Adipocyte (in vitro differentiated cells): ENCODE measurements around the gene MAP2K5.

Source experiments
- DNase-seq: peaks from one replicate; pipeline ENCODE4 v3.0.0-alpha.2; 2015; ENCODE audit warnings: low read depth
- H3K27me3 ChIP-seq: replicated peaks from 2 replicates; pipeline ENCODE4 v1.7.0; 2013; ENCODE audit warnings: mild to moderate bottlenecking, low read length, moderate library complexity; ENCODE audit not compliant: control insufficient read depth, insufficient read depth
- H3K36me3 ChIP-seq: 2 replicates; pipeline ENCODE4 v1.7.0; 2013; ENCODE audit warnings: low read length, mild to moderate bottlenecking, moderate library complexity; ENCODE audit not compliant: control insufficient read depth, insufficient read depth, severe bottlenecking
- H3K4me1 ChIP-seq: 2 replicates; pipeline ENCODE4 v1.7.0; 2013; ENCODE audit warnings: mild to moderate bottlenecking, low read length, moderate library complexity; ENCODE audit not compliant: control insufficient read depth, insufficient read depth
- H3K4me3 ChIP-seq: 2 replicates; pipeline ENCODE4 v1.7.0; 2013; ENCODE audit warnings: mild to moderate bottlenecking, low read length, moderate library complexity
- H3K9ac ChIP-seq: 2 replicates; pipeline ENCODE4 v1.7.0; 2013; ENCODE audit warnings: mild to moderate bottlenecking, low read length, moderate library complexity
- H3K9me3 ChIP-seq: 2 replicates; pipeline ENCODE4 v1.7.0; 2013; ENCODE audit warnings: mild to moderate bottlenecking, low read length, moderate library complexity; ENCODE audit not compliant: control insufficient read depth

Gene MAP2K5

DNA sequence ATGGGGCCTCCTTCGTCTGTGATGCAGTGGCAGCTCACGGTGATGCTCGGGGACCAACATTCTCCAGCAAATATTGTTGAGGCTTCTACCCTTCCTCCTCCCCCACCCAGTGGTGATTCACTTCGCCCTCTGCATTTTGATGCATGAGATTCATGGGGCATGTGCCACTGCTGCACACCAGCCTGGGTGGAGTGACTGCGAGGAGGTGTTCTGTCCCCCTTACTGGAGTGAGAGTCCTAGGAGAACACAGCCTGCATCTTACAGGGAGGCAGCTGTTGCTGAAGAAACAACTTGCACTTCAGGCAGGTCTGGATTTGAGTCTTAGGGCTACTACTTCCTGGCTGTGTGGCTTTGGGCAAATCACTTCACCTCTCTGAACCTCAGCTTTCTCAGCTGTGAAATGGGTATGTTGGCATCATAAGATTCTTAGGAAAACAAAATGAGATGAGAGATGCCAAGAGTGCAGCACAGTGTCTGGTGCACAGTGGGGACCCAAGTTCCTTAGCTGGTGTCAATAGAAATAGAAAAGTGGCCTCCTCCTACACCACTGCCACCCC lies 272.6 kb downstream of the MAP2K5 start:
- Histone ChIP-seq H3K4me3 (no peak overlapping the region), H3K9ac (no peak overlapping the region), H3K9me3 (peaks cover 19% of the 10 kb centered on the region), H3K4me1 (no peaks in the 10 kb centered on the region), H3K27me3 (peaks cover 20% of the 10 kb centered on the region), H3K36me3 (no peaks in the 10 kb centered on the region)
- no peak for DNase-seq

GRCh38 chr15:67816668-67817067 lies 274.2 kb downstream of the MAP2K5 start:
- Histone ChIP-seq H3K4me3 (no peak overlapping the region), H3K27me3 (peaks cover 35% of the 10 kb centered on the region)
- DNase-seq: no peak

DNA sequence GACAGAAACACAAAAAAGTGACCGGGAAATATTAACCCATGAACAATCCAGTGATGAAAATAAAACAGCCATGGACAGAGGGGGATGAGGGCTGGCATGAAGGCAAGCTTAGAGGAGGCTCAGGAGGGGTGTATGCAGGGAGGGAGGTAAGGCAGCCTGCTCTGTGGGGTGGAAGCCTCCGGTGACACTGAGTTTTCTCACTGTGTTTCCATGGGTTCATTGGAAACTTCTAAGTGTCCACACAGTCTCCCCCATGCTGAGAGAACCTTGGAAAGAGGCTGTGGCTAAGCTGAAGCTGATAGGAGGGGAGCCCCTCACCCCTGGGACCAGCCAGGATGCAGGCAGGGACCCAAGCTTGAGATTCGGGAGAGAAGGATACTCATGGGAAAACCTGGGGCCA lies 276.0 kb downstream of the MAP2K5 start:
- H3K27me3 ChIP-seq: peaks cover 49% of the 10 kb centered on the region

More at GRCh38 chr15:67816668-67817067, 274.2 kb downstream of the MAP2K5 start:
- Histone ChIP-seq H3K9ac (no peak overlapping the region), H3K9me3 (peaks cover 19% of the 10 kb centered on the region), H3K4me1 (peaks cover 6% of the 10 kb centered on the region), H3K36me3 (no peaks in the 10 kb centered on the region)

GRCh38 chr15:67819636-67820035 lies 277.1 kb downstream of the MAP2K5 start:
- Histone ChIP-seq H3K9ac (no peak overlapping the region), H3K4me1 (peaks cover 6% of the 10 kb centered on the region), H3K4me3 (no peak overlapping the region), H3K36me3 (no peaks in the 10 kb centered on the region), H3K27me3 (peaks cover 60% of the 10 kb centered on the region), H3K9me3 (peaks cover 19% of the 10 kb centered on the region)
- DNase-seq: no peak

More for the DNA sequence above, 276.0 kb downstream of the MAP2K5 start:
- H3K4me3 ChIP-seq: no peak overlapping the region
- peaks cover 6% of the 10 kb centered on the region for H3K4me1 ChIP-seq
- H3K36me3 ChIP-seq: no peaks in the 10 kb centered on the region
- H3K9ac ChIP-seq: no peak overlapping the region
- peaks cover 19% of the 10 kb centered on the region for H3K9me3 ChIP-seq
- no peak for DNase-seq

GRCh38 chr15:67820122-67820991 lies 277.9 kb downstream of the MAP2K5 start:
- Histone ChIP-seq H3K9ac (no peak overlapping the region), H3K36me3 (no peaks in the 10 kb centered on the region), H3K9me3 (peaks cover 18% of the 10 kb centered on the region), H3K27me3 (peaks cover 64% of the 10 kb centered on the region), H3K4me3 (no peak overlapping the region), H3K4me1 (peaks cover 6% of the 10 kb centered on the region)
- DNase-seq: no peak

DNA sequence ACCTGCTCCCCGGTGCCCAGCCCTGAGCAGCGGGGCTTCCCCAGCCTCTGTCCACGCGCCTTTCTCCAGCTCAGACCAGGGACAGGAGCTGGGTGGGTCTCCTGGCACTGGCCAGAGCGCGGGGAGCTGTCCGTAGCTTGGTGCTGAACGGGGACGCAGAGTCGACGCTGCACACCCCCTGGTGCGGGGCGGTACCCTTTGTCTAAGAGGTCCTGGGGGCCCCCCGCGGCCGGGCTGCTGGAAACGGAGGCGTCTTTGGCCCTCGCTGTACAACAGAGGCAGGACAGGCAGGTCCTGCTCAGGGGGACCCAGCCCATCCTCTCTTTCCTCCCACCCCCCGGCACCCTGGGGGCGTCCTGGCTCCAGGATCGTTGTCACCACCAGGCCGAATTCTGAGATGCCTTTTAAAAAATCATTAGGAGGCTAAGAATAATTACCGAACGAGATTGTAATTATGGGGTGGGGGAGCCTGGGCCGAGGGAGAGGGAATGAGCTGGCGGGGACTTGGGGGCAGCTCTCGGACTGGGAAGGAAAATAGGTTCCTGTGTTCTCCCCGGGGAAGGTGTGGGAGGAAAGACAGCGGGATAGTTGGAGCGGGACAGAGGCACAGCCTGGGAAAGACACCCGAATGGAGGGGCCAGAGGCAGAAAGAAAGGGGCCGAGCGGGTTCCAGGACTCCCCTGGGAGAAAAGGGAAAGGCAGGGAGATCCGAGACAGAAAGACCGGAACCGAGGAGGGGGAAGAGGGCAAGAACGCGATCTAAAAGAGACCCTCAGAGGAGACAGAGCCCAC lies 278.7 kb downstream of the MAP2K5 start:
- Histone ChIP-seq H3K27me3 (peaks cover 73% of the 10 kb centered on the region), H3K4me3 (no peak overlapping the region), H3K36me3 (no peaks in the 10 kb centered on the region), H3K4me1 (peaks cover 9% of the 10 kb centered on the region), H3K9me3 (peaks cover 9% of the 10 kb centered on the region), H3K9ac (no peak overlapping the region)
- DNase-seq: peak; percentile 77

- Histone ChIP-seq H3K9me3 (peaks cover 2% of the 10 kb centered on the region), H3K27me3 (peaks cover 78% of the 10 kb centered on the region), H3K4me3 (no peak overlapping the region), H3K4me1 (peaks cover 9% of the 10 kb centered on the region), H3K36me3 (no peaks in the 10 kb centered on the region), H3K9ac (no peak overlapping the region)
- DNase-seq: no peak
Measured at GRCh38 chr15:67821784-67822440, 279.4 kb downstream of the MAP2K5 start.

- Histone ChIP-seq H3K4me1 (peaks cover 9% of the 10 kb centered on the region), H3K9me3 (no peaks in the 10 kb centered on the region), H3K27me3 (peaks cover 80% of the 10 kb centered on the region), H3K4me3 (no peak overlapping the region), H3K36me3 (no peaks in the 10 kb centered on the region), H3K9ac (no peak overlapping the region)
- DNase-seq: no peak
Measured at GRCh38 chr15:67822537-67823313, 280.2 kb downstream of the MAP2K5 start.

DNA sequence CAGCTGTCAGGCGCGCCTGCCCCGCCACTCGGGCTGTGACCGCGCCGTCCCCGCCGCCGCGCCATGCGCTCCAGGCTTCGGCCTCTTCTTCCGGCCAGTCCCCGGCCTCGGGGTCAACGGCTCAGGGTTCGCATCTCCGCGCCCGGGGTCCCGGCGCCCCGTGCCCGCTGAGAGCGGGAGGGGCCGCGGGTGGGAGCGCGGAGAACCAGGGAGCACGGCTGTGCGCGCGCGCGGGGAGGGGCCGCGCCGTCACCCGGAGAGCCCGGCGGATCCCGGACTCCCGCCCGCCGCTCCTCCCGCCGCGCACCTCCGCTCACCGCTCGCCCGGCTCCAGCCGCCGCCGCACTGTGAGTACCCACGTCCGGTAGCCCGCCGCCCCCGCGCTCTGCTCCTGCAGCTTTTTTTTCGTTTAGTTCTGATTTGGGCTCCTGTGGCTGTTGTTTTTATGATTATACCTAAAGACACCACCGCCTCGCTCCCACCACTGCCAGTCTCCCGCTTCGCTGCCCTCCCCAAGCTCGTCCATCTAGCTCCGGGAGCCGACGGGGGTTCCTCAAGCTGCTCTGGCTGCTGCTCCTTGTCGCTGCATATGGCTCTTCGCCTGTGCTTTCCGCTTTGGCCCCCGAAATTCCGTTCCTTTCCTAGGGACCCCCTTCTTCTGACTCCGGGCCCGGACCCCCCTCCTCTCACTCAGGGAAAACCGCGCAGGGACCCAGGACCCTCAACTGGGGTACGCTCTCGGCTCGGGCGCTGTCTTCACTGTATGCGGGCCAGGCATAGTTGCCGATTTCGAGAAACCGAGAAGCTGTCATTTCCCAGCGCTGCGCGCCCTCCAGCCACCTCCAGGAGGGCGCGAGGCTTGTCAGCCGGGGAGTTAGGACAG lies 281.1 kb downstream of the MAP2K5 start:
- no peak for DNase-seq
- Histone ChIP-seq H3K27me3 (peaks cover 81% of the 10 kb centered on the region), H3K9ac (no peak overlapping the region), H3K36me3 (no peaks in the 10 kb centered on the region), H3K4me1 (peaks cover 12% of the 10 kb centered on the region), H3K9me3 (no peaks in the 10 kb centered on the region), H3K4me3 (no peak overlapping the region)
